ENCODE data around the gene CYP2E1. TPM values are rescaled to one million over a fixed set of nuclear protein-coding genes. Genes with fewer than 3 reads are reported as not detected.

CYP2E1 gene
- total and polyA plus RNA-seq, 2 donors (not counting 1 experiment from before 2014, with no cell fraction given): 0.50 to 0.90 TPM

DNA sequence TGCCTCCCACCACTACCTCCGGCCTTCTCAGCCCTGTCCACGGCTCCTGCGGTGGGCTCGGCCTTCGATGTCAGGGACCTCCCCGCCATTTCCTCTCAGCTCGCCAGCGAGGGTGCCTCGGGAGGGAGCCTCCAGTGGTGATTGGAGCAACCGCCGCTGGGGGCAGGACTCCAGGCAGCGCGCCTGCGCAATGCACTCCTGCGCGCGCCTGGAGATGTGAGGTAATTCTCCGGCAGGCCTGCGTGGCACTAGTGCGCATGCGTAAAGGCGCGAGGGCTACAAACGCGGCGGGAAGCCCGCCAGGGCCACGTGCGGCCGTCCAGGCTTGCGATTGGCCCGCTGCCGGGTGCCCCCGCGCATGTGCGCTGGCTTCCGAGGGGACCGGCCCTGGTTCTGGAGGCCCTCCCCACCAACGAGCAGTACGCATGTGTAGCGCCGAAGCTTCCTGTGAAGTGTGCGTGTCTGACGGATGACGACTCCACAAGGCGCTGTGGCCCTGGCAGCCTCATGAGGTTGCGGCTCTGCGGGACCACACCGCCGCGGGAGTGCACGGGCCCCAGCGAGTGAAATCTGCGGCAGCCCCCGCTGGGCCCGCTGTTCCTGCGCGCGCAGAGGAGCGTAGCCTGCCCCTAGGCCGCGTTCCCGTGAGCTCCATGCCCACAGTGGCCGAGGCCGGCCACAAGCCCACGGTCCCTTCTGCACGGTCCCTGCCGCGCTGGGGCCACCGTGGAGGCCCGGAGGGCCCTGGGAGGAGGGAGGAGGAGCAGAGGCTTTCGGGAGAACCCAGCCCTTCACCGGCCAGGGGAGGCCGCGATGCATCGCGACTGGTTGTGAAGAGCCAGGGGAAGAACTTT, 38.5 kb downstream of the CYP2E1 start, which contains the start of gene SYCE1:
Gene SYCE1 (minus strand): TSS at position 143 of the 854 bp plus-strand sequence. CDS start 54 bp downstream, at position 89.
- no peak for DNase-seq (ENCODE audit: low read depth in 2 of 2)
- no peak for TF ChIP-seq EZH2 (IDR thresholded peaks at IDR 0.05; ENCODE audit: low read length, missing control alignments)
- no peak for TF ChIP-seq CTCF (conservative IDR thresholded peaks at IDR 0.05 in 1 of 2, IDR thresholded peaks at IDR 0.05 in 1 of 2; ENCODE audit: low read depth in 1 of 2, low read length in 2 of 2)

GRCh38 chr10:133567119-133567518, 40.0 kb downstream of the CYP2E1 start:
- Histone ChIP-seq H3K9ac (ENCODE audit: insufficient read depth, low read length) (no peak overlapping the region), H3K79me2 (ENCODE audit: control insufficient read depth, insufficient read depth, low read length) (no peaks in the 10 kb centered on the region), H3K9me3 (ENCODE audit: control insufficient read depth, insufficient read depth, low read depth, low read length) (no peaks in the 10 kb centered on the region), H3K36me3 (ENCODE audit: control insufficient read depth, insufficient read depth, low read length) (no peaks in the 10 kb centered on the region), H3K4me2 (ENCODE audit: extremely low read depth, insufficient read depth, low read length) (no peak overlapping the region), H2AFZ (ENCODE audit: low read length) (no peak overlapping the region), H3K4me1 (ENCODE audit: control insufficient read depth, extremely low read depth, insufficient read depth, low read length) (no peaks in the 10 kb centered on the region), H3K27me3 (ENCODE audit: control insufficient read depth, insufficient read depth, low read length) (no peaks in the 10 kb centered on the region), H4K20me1 (ENCODE audit: control insufficient read depth, extremely low read depth, insufficient read depth, low read length) (no peaks in the 10 kb centered on the region), H3K27ac (ENCODE audit: insufficient read depth, low read length) (no peak overlapping the region), H3K4me3 (replicated peaks in 1 of 4; ENCODE audit: control extremely low read depth in 1 of 4, insufficient read depth in 1 of 4, low read depth in 3 of 4, low read length in 4 of 4) (no peak overlapping the region)
- DNase-seq (ENCODE audit: low read depth in 2 of 2): no peak
- TF ChIP-seq EZH2 (IDR thresholded peaks at IDR 0.05; ENCODE audit: low read length, missing control alignments): no peak
- TF ChIP-seq CTCF (conservative IDR thresholded peaks at IDR 0.05 in 1 of 2, IDR thresholded peaks at IDR 0.05 in 1 of 2; ENCODE audit: low read depth in 1 of 2, low read length in 2 of 2): no peak

More for the DNA sequence above, 38.5 kb downstream of the CYP2E1 start, which contains the start of gene SYCE1:
- no peaks in the 10 kb centered on the region for H3K27me3 ChIP-seq (ENCODE audit: control insufficient read depth, insufficient read depth, low read length)
- no peak within 1 kb of the TSS for H2AFZ ChIP-seq (ENCODE audit: low read length)
- H3K36me3 ChIP-seq (ENCODE audit: control insufficient read depth, insufficient read depth, low read length): no peaks in the 10 kb centered on the region
- H4K20me1 ChIP-seq (ENCODE audit: control insufficient read depth, extremely low read depth, insufficient read depth, low read length): no peaks in the 10 kb centered on the region
- no peaks in the 10 kb centered on the region for H3K4me1 ChIP-seq (ENCODE audit: control insufficient read depth, extremely low read depth, insufficient read depth, low read length)
- H3K79me2 ChIP-seq (ENCODE audit: control insufficient read depth, insufficient read depth, low read length): no peaks in the 10 kb centered on the region
- H3K4me3 ChIP-seq (replicated peaks in 1 of 4; ENCODE audit: control extremely low read depth in 1 of 4, insufficient read depth in 1 of 4, low read depth in 3 of 4, low read length in 4 of 4): no peak within 1 kb of the TSS
- H3K4me2 ChIP-seq (ENCODE audit: extremely low read depth, insufficient read depth, low read length): no peak within 1 kb of the TSS
- no peak within 1 kb of the TSS for H3K27ac ChIP-seq (ENCODE audit: insufficient read depth, low read length)
- H3K9ac ChIP-seq (ENCODE audit: insufficient read depth, low read length): no peak within 1 kb of the TSS
- no peaks in the 10 kb centered on the region for H3K9me3 ChIP-seq (ENCODE audit: control insufficient read depth, insufficient read depth, low read depth, low read length)

DNA sequence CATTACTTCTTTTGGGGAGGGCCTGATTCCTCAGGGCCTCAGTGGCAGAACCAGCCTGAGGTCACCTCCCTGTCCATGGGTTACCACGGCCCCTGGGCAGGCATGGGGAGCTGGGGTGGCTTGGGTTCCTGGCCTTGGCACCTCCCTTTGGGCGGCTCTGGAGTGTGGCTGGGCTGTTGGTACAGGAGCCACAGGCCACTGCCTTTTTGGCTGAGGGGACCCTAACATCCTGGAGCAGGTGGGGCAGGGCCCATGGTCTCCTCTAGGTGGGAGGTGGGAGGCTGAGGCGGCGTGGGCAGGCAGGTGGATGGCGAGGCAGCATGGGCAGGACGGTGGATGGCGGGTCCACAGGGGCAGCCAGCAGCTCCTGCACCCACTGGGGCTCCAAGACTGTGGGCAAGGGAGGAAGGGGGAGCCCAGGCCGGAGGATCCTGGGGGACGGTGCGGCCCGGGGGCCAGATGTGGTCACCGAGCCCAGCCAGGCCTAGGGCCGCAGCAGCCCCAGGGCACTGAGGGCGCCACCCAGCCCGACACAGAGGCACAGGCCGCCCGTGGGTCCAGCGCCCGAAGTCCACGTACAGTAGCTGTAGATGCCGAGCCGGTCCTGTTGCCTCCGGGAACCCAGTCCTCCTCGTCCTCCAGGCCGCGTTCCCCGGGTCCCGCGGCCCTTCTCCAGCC, 40.6 kb downstream of the CYP2E1 start:
- no peaks in the 10 kb centered on the region for H3K9me3 ChIP-seq (ENCODE audit: control insufficient read depth, insufficient read depth, low read depth, low read length)
- no peaks in the 10 kb centered on the region for H3K79me2 ChIP-seq (ENCODE audit: control insufficient read depth, insufficient read depth, low read length)
- H3K27ac ChIP-seq (ENCODE audit: insufficient read depth, low read length): no peak overlapping the region
- no peak overlapping the region for H2AFZ ChIP-seq (ENCODE audit: low read length)
- H3K27me3 ChIP-seq (ENCODE audit: control insufficient read depth, insufficient read depth, low read length): no peaks in the 10 kb centered on the region
- no peak for DNase-seq (ENCODE audit: low read depth in 2 of 2)
- no peak overlapping the region for H3K4me3 ChIP-seq (replicated peaks in 1 of 4; ENCODE audit: control extremely low read depth in 1 of 4, insufficient read depth in 1 of 4, low read depth in 3 of 4, low read length in 4 of 4)
- no peaks in the 10 kb centered on the region for H3K36me3 ChIP-seq (ENCODE audit: control insufficient read depth, insufficient read depth, low read length)
- H3K9ac ChIP-seq (ENCODE audit: insufficient read depth, low read length): no peak overlapping the region
- H3K4me1 ChIP-seq (ENCODE audit: control insufficient read depth, extremely low read depth, insufficient read depth, low read length): no peaks in the 10 kb centered on the region
- no peak overlapping the region for H3K4me2 ChIP-seq (ENCODE audit: extremely low read depth, insufficient read depth, low read length)
- no peaks in the 10 kb centered on the region for H4K20me1 ChIP-seq (ENCODE audit: control insufficient read depth, extremely low read depth, insufficient read depth, low read length)
- no peak for TF ChIP-seq CTCF (conservative IDR thresholded peaks at IDR 0.05 in 1 of 2, IDR thresholded peaks at IDR 0.05 in 1 of 2; ENCODE audit: low read depth in 1 of 2, low read length in 2 of 2)
- no peak for TF ChIP-seq EZH2 (IDR thresholded peaks at IDR 0.05; ENCODE audit: low read length, missing control alignments)

Measured in fibroblast of lung (primary cell).